NCI-H82 (cell line): ENCODE measurements around the gene CRISP2.
"Not testable (repeated sequence)": the region's sequence is repeated elsewhere in the genome, so short reads cannot be mapped to it uniquely, and the experiment has no call there.

Source experiments
- DNase-seq: peaks from one replicate; lab custom pipeline; 2025; lab: John Stamatoyannopoulos, UW

Gene CRISP2, protein sequence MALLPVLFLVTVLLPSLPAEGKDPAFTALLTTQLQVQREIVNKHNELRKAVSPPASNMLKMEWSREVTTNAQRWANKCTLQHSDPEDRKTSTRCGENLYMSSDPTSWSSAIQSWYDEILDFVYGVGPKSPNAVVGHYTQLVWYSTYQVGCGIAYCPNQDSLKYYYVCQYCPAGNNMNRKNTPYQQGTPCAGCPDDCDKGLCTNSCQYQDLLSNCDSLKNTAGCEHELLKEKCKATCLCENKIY

GRCh38 chr6:49713346-49713745 lies at the start of gene CRISP2:
Gene CRISP2 (minus strand): TSS chr6:49713543. CDS start chr6:49709196, 4,347 bp downstream.
- no peak for DNase-seq

DNA sequence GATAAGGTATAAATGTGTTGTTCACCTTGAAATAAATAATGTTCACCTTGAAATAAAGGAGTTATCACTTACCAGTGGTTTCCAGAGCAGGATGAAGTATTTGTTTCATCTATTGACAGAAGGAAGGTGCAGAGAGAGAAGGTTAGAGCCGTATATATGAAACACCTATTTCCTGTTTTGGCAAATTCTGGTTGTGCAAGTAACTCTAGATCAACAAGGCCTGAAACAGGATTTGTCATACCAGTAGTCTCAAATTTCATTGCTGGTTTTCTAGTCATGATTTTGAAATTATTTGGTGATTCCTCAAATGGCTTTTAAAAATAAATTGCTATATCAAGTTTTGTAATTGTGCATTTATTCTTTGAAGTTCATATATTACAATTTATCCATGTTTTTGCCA lies 30.9 kb upstream of the CRISP2 start, which contains the start of gene CRISP3:
Gene CRISP3 (minus strand): TSS at position 130 of the 400 bp plus-strand sequence. CDS start 21 bp downstream, at position 109.
- no peak for DNase-seq

- DNase-seq = no peak
Measured at GRCh38 chr6:49743429-49743828, 30.1 kb upstream of the CRISP2 start.

DNA sequence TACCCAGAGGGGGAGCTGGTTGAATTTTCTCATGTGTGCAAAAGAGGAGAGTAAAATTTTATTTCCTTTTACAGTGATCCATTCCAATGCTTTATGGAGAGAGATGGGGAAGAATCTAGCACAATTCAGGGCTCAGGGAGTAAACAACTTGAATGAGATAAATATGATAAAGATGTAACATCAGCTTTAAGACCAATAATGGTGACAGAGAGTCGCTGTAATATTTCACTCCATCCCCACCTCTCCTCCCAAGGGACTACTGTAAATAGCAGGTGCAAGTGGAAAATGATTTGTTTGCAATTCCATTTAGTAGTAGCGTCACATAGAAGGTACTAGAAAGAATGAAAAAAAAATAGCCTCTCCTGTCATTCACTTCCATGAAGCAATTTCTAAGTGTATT lies 26.1 kb upstream of the CRISP2 start:
- DNase-seq = no peak

DNA sequence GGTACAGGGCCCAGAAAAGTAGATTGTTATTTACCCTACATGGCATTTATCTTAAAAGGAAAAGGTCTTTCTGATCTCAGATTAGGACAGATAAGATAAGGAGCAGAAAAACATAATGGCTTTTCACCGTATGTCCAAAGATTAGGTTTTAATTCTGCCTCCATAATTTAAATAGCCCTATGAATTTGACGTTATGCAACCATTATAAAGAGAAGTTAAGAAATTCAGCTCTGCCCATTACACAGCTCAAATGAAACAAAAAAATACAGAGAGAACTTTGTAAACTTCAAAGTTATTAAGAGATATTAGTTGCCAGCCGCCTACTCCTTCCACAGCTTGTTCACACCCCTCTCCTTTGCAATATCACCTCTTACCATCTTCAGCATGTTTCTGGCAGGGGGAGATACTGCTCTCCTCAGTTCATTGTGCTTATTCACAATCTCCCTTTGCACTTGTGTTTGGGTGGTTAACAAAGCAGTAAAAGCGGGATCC lies 22.7 kb upstream of the CRISP2 start:
- no peak for DNase-seq

- DNase-seq = no peak
Measured at GRCh38 chr6:49733680-49734079, 20.3 kb upstream of the CRISP2 start.

GRCh38 chr6:49732781-49733180 lies 19.4 kb upstream of the CRISP2 start:
- no peak for DNase-seq

GRCh38 chr6:49730251-49730650 lies 16.9 kb upstream of the CRISP2 start:
- DNase-seq = no peak

GRCh38 chr6:49723917-49724316 lies 10.6 kb upstream of the CRISP2 start:
- DNase-seq = not testable (repeated sequence)

GRCh38 chr6:49721297-49721696 lies 8.0 kb upstream of the CRISP2 start:
- no peak for DNase-seq

GRCh38 chr6:49720372-49720771 lies 7.0 kb upstream of the CRISP2 start:
- DNase-seq = no peak

GRCh38 chr6:49698478-49698877 lies 14.9 kb downstream of the CRISP2 start:
- DNase-seq = peak; percentile 15

GRCh38 chr6:49693512-49693911 lies 19.8 kb downstream of the CRISP2 start:
- no peak for DNase-seq

DNA sequence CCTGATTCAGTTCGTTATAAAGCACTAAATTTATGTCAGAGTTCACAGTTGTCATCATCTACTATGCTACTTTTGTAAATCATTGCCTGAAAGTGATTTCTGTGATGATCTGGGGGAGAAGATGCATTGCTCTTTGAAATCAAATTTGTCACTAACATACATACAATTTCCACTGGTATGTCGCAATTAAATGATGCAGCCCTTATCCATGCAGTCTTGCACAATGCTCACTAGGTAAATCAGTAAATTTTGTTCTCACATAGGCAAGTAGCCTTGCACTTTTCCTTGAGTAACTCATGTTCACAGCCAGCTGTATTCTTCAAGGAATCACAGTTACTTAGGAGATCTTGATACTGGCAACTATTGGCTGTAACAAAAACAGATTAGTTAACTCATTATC lies 20.8 kb downstream of the CRISP2 start:
- DNase-seq = no peak

GRCh38 chr6:49676671-49677281 lies 36.6 kb downstream of the CRISP2 start:
- peak; percentile 72 for DNase-seq

GRCh38 chr6:49675816-49676215 lies 37.5 kb downstream of the CRISP2 start:
- DNase-seq = peak; percentile 94

- no peak for DNase-seq
Measured at GRCh38 chr6:49668083-49668511, 45.2 kb downstream of the CRISP2 start.

DNA sequence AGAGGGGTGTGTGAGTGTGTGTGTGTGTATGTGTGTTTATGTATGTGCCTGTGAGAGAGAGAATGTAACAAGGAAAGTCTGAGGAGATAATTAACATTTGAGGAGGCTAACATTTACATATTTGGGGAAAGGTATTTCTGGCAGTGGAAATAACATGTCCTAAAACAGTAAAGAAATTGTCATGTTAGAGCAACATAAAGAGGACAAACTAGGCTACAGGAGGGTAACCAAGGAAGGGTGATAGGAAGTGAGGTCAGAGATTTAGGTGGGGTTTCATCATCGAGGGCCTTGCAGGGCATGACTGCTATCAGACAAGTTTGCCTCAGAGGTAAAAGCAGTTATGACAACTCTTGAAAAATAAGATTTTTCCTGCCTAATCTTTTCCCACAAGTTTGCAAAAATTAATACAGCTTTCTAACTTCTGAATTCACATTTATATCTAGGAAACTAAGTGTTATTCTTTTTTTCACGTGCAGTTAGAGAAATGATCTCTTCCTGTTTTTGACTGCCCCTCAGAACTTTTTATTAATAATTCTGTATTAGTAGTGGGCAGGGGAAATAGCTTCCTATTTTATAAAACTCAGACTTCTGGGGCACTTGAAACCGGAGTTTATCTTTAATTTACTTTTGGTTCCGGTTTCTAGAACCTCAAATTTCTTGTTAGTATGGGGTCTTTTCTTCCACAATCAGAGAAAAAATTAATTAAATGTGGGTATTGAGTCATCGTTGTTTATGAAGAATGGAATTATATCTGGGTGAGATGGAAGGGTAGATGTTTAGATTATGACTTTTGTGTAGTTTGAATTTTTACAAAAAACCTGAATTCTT lies 46.2 kb downstream of the CRISP2 start:
- no peak for DNase-seq

DNA sequence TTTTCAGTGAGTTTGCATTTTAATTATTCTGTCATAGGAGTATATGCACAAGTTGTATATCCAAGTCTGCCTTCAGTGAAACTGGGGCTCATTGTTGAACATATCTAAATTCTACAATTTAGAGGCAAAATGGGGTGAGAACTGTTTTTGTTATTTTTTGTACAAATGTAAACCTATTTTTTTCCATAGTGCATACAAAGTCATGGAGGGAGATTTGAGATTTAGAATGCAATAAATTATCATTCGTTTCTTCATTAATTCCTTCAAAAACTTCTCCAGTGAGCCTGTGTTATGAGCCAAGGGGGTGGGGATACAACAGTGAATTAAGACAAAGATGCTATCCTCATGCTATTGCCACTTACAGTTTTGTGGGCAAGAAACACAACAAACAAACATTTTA lies 46.9 kb downstream of the CRISP2 start:
- no peak for DNase-seq

DNA sequence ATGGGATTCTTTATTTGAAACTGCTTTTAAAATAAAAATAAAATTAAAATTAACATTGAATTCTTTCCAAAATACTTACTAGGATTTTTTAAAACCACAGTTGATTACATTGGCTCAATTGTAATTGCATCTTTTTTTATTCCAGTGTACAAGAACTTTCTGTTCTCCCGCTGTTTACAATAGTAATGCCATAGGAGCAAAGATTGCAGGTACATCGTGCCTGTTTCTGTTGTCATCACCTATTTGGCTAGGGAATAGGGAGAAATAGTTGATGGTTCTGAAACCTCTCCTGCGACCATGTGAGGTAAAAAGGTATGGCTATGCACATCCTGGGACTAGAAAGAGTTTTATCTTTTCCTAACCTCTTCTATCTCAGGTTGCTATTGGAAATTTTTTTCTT lies 48.5 kb downstream of the CRISP2 start:
- DNase-seq = no peak

DNA sequence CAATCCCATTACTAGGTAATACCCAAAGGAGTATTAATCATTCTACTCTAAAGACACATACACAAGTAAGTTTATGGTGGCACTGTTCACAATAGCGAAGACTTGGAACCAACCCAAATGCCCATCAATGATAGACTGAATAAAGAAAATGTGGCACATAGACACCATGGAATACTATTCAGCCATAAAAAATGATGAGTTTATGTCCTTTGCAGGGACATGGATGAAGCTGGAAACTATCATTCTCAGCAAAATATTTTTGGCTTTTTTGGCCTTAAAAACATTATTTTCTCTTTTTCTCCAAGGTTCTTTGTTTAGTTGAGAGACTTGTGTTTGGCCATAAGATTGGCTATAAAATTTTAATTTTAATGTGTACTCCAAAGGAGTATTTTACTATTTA lies 49.3 kb downstream of the CRISP2 start:
- not testable (repeated sequence) for DNase-seq

GRCh38 chr6:49662892-49663261 lies 50.5 kb downstream of the CRISP2 start:
- DNase-seq = no peak
